Measurements from ENCODE around the gene JADE1.

Gene JADE1

DNA sequence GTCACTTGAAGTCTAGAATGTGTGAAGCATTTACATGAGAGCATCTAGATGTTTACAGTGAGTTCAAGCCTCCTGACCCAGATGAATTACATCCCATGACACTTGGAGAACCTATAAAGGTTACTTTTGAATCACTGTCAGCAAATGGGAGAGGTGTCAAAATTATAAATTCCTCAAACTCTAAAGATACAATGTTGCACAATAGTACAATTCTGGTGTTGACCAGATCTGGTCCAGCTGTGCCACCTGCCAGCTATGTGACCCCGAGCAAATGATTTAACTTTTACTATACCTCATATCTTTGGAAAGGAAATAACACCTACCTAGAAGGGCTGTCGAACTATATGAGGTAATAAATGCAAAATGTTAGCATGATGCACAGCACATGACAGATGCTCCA, 69.8 kb downstream of the JADE1 start:
- DNase-seq, result no peak

DNA sequence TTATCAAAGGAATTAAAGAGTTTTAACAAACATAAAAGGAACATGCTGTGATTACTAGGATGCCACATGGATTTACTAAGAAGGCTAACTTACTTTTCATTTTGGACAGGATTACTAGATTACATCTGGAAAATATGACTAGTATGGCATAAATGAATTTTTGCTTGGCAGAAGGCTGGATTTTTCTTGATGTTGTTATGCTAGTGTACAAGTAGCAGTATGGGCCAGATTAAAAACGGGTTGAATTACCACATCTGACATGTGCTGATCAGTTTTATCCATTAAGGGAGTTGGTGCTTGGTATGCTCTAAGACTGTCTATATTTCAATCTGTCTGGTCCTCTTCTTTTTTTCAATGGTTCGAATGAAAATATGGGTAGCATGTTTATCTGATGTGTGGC, 70.5 kb downstream of the JADE1 start:
- no peak for DNase-seq

DNA sequence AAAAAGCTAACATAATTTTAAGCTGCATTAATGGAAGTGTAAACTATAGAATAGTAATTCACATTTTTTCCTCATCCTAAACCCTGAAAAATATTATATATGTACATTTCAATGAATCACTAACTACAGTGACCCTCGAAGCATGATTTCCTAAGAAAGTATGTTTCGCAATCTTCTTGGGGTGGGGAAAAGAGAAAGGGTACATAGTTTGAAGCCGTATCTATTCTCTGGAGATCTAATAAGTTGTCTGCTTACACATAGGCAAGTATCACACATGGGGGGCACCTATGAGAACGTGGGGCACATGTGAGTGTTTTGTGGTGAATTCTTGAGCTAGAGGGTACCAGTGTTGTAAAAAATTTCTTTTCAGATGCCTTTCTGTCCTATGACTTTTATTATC, 71.2 kb downstream of the JADE1 start:
- DNase-seq, result no peak

- no peak for DNase-seq
Observed at GRCh38 chr4:128904821-128905220, 95.3 kb downstream of the JADE1 start.

DNA sequence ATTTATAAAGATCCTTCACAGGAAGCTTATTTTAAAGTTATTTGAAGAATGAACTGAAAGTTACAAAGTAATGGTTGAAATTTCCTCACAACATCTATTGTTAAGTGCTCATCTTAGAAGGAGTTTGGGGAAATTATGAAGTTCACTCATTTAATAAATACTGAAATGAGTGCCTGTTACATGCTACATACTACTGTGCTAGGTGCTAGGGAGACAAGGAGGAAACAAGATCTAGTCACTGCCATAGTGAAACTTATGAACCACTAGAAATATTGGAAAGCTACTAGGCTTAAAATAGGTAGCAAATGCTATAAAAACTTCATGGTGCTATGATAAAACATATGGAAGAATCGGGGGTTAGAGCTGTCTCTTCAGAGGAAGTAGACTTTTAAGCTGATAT, 97.1 kb downstream of the JADE1 start:
- no peak for DNase-seq

DNA sequence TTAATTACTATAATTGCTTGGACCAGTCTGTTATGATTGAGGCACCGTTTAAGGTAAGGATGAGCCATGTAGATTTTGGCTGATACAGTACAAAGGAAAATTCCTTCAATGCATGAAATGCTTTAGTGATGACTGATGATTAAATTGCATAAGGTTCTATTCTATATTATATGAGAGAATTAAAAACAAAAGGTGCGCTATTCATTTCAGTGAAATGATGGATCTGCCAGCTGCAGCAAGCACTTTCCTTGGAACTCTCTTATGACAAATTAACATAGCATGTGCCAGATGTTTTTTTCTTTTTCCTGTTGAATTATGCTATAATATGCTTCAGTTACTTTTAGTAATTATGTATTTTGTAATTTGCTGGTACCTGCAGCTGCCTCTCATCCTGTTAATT, 98.5 kb downstream of the JADE1 start:
- DNase-seq, result peak; percentile 14

DNA sequence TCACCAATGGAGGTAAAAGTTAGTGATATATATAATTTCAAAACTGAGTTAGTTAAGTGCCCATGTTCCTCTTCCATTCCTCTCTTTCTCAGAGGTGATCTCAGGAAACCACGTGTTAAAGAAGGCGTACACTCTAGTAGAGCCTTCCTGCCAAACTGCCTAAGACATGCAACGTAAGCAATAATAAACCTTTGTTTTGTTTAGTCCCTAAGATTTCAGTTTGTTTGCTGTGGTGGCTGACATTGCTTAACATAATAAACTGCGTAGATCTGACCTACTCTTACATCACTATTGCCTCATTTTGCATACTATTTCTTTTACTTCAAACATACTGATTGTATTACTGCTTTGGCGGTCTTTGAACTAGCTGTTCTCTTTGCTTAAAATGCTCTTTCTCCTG, 99.2 kb downstream of the JADE1 start:
- no peak for DNase-seq

GRCh38 chr4:128913228-128913627, 103.7 kb downstream of the JADE1 start:
- DNase-seq, result no peak

GRCh38 chr4:128915544-128915943, 106.0 kb downstream of the JADE1 start:
- DNase-seq, result no peak

GRCh38 chr4:128916832-128917231, 107.3 kb downstream of the JADE1 start:
- DNase-seq, result no peak

DNA sequence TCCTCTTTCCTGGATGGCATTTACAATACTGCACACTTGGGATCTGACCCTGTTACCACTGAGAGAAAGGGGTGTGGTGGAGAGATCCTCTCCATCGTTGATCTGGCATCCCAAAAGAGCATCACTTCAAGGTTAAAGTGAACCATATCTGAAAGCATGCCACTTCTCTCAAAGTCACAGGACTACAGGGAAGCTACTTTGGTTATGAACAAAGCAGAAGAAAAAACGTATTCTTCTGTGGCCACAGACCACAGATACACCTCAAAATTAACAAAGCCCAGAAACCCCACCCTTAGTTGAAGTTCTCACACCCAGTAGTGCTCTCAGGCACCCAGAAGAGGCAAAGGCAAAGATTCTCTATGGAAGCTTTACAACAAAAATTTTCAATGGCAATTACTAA, 108.3 kb downstream of the JADE1 start:
- DNase-seq, result no peak

DNA sequence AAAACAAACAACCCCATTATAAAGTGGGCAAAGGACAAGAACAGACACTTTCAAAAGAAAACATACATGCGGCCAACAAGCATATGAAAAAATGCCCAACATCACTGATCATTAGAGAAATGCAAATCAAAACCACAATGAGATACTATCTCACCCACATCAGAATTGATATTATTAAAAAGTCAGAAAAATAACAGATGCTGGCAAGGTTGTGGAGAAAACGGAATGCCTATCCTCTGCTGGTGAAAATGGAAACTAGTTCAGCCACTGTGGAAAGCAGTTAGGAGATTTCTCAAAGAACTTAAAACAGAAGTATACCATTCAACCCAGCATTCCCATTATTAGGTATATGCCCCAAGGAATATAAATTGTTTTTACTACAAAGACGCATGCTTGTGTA, 112.5 kb downstream of the JADE1 start:
- no peak for DNase-seq

All from NCI-H1694 treated with DMSO at 0.1 percent for 48 hours (cell line).